Neuron (in vitro differentiated cells): Measurements from ENCODE around the gene NDUFS4.
A peak's percentile ranks its signal among the peaks of the same experiment; 100 is the strongest.
"Not testable (repeated sequence)": the region's sequence is repeated elsewhere in the genome, so short reads cannot be mapped to it uniquely, and the experiment has no call there.

Experiments
- H2AFZ ChIP-seq: one replicate; pipeline ENCODE4 v1.6.1; 2013; ENCODE audit warnings: low read depth, mild to moderate bottlenecking, inconsistent platforms, low read length, moderate library complexity
- H3K27me3 ChIP-seq: one replicate; pipeline ENCODE4 v1.6.1; 2013; ENCODE audit warnings: low read length; ENCODE audit not compliant: insufficient read depth
- H3K36me3 ChIP-seq: one replicate; pipeline ENCODE4 v1.6.1; 2013; ENCODE audit warnings: low read length; ENCODE audit not compliant: insufficient read depth
- H3K4me1 ChIP-seq: one replicate; pipeline ENCODE4 v1.6.1; 2013; ENCODE audit warnings: low read length; ENCODE audit not compliant: insufficient read depth
- H3K4me3 ChIP-seq: 2 replicates; pipeline ENCODE4 v1.5.1; 2013; ENCODE audit warnings: mild to moderate bottlenecking, low read length, moderate library complexity
- H3K9me3 ChIP-seq: one replicate; pipeline ENCODE4 v1.6.1; 2013; ENCODE audit warnings: low read length

Gene NDUFS4

GRCh38 chr5:53560506-53561191, at the start of gene NDUFS4:
Gene NDUFS4 (plus strand): TSS chr5:53560639. CDS start chr5:53560663, 24 bp downstream.
- Histone ChIP-seq H3K36me3 (peaks cover 3% of the 10 kb centered on the region), H3K4me3 (peak within 1 kb of the TSS; percentile 72), H2AFZ (peak within 1 kb of the TSS; percentile 92), H3K4me1 (no peaks in the 10 kb centered on the region), H3K9me3 (no peaks in the 10 kb centered on the region), H3K27me3 (no peaks in the 10 kb centered on the region)

- Histone ChIP-seq H3K27me3 (no peaks in the 10 kb centered on the region), H3K9me3 (no peaks in the 10 kb centered on the region), H3K4me1 (no peaks in the 10 kb centered on the region), H3K36me3 (no peaks in the 10 kb centered on the region), H3K4me3 (no peak overlapping the region), H2AFZ (no peak overlapping the region)
These were observed 47.9 kb upstream of the NDUFS4 start for GRCh38 chr5:53512539-53512938.

- H3K36me3 ChIP-seq = no peaks in the 10 kb centered on the region
- H3K4me1 ChIP-seq = no peaks in the 10 kb centered on the region
- H3K4me3 ChIP-seq = no peak overlapping the region
- H2AFZ ChIP-seq = no peak overlapping the region
- no peaks in the 10 kb centered on the region for H3K27me3 ChIP-seq
- no peaks in the 10 kb centered on the region for H3K9me3 ChIP-seq
These were observed 44.5 kb upstream of the NDUFS4 start for GRCh38 chr5:53515988-53516387.

GRCh38 chr5:53520813-53521212, 39.6 kb upstream of the NDUFS4 start:
- H3K4me3 ChIP-seq = no peak overlapping the region
- no peaks in the 10 kb centered on the region for H3K4me1 ChIP-seq
- no peaks in the 10 kb centered on the region for H3K36me3 ChIP-seq
- no peaks in the 10 kb centered on the region for H3K27me3 ChIP-seq
- no peak overlapping the region for H2AFZ ChIP-seq
- H3K9me3 ChIP-seq = peaks cover 2% of the 10 kb centered on the region

- Histone ChIP-seq H3K36me3 (no peaks in the 10 kb centered on the region), H3K9me3 (no peaks in the 10 kb centered on the region), H3K27me3 (no peaks in the 10 kb centered on the region), H3K4me1 (no peaks in the 10 kb centered on the region), H2AFZ (no peak overlapping the region), H3K4me3 (no peak overlapping the region)
These were observed 22.7 kb upstream of the NDUFS4 start for GRCh38 chr5:53537711-53538110.

DNA sequence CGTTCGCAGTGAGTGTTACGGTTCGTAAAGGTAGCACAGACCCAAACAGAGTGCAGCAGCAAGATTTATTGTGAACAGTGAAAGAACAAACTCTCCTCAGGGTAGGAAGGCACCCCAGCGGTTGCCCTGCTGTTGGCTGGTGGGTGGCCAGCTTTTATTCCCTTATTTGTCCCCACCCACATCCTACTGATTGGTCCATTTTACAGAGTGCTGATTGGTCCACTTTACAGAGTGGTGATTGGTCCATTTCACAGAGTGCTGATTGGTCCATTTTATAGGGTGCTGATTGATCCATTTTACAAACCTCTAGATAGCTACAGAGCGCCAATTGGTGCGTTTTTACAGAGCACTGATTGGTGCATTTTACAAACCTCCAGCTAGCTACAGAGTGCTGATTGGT, 19.7 kb upstream of the NDUFS4 start:
- H3K9me3 ChIP-seq, H2AFZ ChIP-seq, H3K27me3 ChIP-seq, H3K36me3 ChIP-seq, H3K4me3 ChIP-seq: not testable (repeated sequence)
- H3K4me1 ChIP-seq = peaks cover 26% of the 10 kb centered on the region

DNA sequence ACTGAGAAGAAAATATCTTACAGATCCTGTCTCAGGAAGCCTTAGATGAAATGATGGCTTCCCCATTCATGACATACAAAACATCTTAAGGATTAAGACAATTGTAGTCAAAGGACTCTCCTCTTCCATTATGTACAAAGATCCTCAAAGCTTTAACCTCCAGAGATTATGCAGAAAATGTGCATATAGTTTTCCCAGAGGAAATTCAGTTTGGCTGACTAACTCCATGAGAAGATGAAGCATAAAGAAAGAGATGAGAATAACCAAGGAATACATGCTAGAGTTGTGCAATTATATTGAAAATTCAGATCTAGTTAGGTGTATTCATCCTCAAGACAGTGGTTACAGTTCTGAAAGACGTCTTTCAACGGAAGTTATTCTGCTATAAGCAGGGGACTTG, 18.6 kb upstream of the NDUFS4 start:
- H3K27me3 ChIP-seq = no peaks in the 10 kb centered on the region
- H3K4me1 ChIP-seq = peaks cover 35% of the 10 kb centered on the region
- H3K9me3 ChIP-seq = no peaks in the 10 kb centered on the region
- H3K4me3 ChIP-seq = no peak overlapping the region
- H2AFZ ChIP-seq = peak overlapping the region; percentile 14
- no peaks in the 10 kb centered on the region for H3K36me3 ChIP-seq

- Histone ChIP-seq H3K4me3 (no peak overlapping the region), H3K27me3 (no peaks in the 10 kb centered on the region), H3K4me1 (peaks cover 37% of the 10 kb centered on the region), H3K36me3 (no peaks in the 10 kb centered on the region), H2AFZ (no peak overlapping the region), H3K9me3 (no peaks in the 10 kb centered on the region)
These were observed 17.5 kb upstream of the NDUFS4 start for GRCh38 chr5:53542926-53543325.

DNA sequence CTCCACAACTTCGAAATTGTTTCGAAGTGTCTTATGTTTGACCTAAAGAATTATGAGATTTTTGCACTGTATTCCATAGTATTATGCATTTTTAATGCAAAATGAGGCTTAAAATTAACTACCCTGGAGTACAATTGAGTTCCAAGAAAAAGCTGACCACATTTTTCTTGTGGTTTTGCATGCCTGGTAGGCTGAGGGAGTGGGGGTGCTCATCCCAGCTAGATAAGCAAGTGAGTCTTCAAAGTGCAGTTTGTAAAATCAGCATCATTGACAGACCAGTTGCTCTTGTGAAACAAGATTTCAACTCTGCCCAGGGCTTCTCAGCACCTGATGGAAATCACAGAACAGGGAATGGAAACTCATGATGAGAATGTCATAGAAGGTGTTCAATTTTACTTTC, 17.0 kb upstream of the NDUFS4 start:
- H3K36me3 ChIP-seq = no peaks in the 10 kb centered on the region
- no peak overlapping the region for H2AFZ ChIP-seq
- H3K4me1 ChIP-seq = peaks cover 37% of the 10 kb centered on the region
- H3K27me3 ChIP-seq = no peaks in the 10 kb centered on the region
- no peak overlapping the region for H3K4me3 ChIP-seq
- H3K9me3 ChIP-seq = no peaks in the 10 kb centered on the region

DNA sequence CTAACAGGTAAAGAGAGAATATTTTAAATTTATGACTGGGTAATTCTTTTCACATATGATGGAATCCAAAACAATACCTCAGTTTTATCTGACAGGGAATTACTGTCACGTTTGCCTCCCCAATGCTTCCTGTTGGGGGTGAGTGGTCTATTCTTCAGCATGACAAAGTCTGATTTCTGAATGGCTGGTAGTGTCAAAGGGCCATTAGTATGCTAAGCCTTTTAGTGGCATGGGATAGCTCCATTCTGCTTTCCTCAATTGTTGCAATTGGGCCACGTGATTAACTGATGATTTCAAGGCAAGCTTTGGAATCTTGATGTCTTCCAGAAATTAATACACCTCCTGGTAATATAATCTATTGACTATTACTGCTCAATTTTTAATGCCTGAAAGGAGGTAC, 14.7 kb upstream of the NDUFS4 start:
- no peaks in the 10 kb centered on the region for H3K9me3 ChIP-seq
- H2AFZ ChIP-seq = peak overlapping the region; percentile 21
- peaks cover 37% of the 10 kb centered on the region for H3K4me1 ChIP-seq
- no peaks in the 10 kb centered on the region for H3K27me3 ChIP-seq
- no peak overlapping the region for H3K4me3 ChIP-seq
- H3K36me3 ChIP-seq = no peaks in the 10 kb centered on the region

- Histone ChIP-seq H3K9me3 (no peaks in the 10 kb centered on the region), H3K27me3 (no peaks in the 10 kb centered on the region), H3K4me3 (no peak overlapping the region), H2AFZ (no peak overlapping the region), H3K36me3 (no peaks in the 10 kb centered on the region), H3K4me1 (peaks cover 37% of the 10 kb centered on the region)
These were observed 13.2 kb upstream of the NDUFS4 start for GRCh38 chr5:53547226-53547625.

GRCh38 chr5:53548501-53548900, 11.9 kb upstream of the NDUFS4 start:
- H3K27me3 ChIP-seq, H3K36me3 ChIP-seq: not testable (repeated sequence)

GRCh38 chr5:53549792-53550191, 10.6 kb upstream of the NDUFS4 start:
- H3K36me3 ChIP-seq = no peaks in the 10 kb centered on the region
- peaks cover 20% of the 10 kb centered on the region for H3K4me1 ChIP-seq
- H3K9me3 ChIP-seq = no peaks in the 10 kb centered on the region
- no peaks in the 10 kb centered on the region for H3K27me3 ChIP-seq
- no peak overlapping the region for H2AFZ ChIP-seq
- H3K4me3 ChIP-seq = no peak overlapping the region

More at GRCh38 chr5:53548501-53548900, 11.9 kb upstream of the NDUFS4 start:
- not testable (repeated sequence) for H2AFZ ChIP-seq, H3K4me3 ChIP-seq, H3K9me3 ChIP-seq
- H3K4me1 ChIP-seq = peaks cover 33% of the 10 kb centered on the region

DNA sequence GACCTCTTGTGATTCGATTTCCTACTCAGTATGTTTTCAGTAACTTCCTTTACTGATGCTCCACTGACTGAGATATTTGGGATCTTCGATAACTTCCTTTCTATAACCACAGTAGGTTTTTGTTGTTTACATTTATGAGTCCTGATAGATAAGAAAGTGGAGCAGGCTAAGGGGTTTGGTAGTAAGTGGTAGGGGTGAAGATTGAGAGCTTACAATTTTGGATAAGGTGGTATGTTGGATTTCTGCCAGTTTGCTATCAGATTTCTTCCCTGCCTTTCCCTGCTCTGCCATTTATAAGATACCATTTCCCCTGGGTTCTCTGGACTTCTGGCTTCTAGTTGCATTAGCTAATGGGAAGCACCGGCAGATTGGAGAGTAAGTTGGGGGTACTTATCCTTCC, 7.9 kb upstream of the NDUFS4 start:
- H3K4me3 ChIP-seq = no peak overlapping the region
- no peaks in the 10 kb centered on the region for H3K27me3 ChIP-seq
- H3K9me3 ChIP-seq = no peaks in the 10 kb centered on the region
- no peak overlapping the region for H2AFZ ChIP-seq
- no peaks in the 10 kb centered on the region for H3K36me3 ChIP-seq
- H3K4me1 ChIP-seq = peaks cover 4% of the 10 kb centered on the region
